Ascending aorta (tissue), 2 donors: ENCODE results near the gene ITSN1. TPM values are rescaled to one million over a fixed set of nuclear protein-coding genes. Genes with fewer than 3 reads are reported as not detected.

Experiments
- DNase-seq, 2 donors: peaks; one replicate each; pipeline ENCODE4 v3.0.0-alpha.2; 2019; ENCODE audit warnings: low spot score in 2 of 2
- H3K27ac ChIP-seq, 2 donors: fragments of 200-600 bp; sonication (generic); one replicate each; pipeline ENCODE4 v1.5.1; 2016 to 2017; ENCODE audit warnings: mild to moderate bottlenecking in 1 of 2
- H3K27me3 ChIP-seq: fragments of 200-600 bp; sonication (generic); one replicate; pipeline ENCODE4 v1.5.1; 2017
- H3K36me3 ChIP-seq, 2 donors: fragments of 200-600 bp; sonication (generic); one replicate each; pipeline ENCODE4 v1.5.1; 2016
- H3K4me1 ChIP-seq, 2 donors: fragments of 200-600 bp; sonication (generic); one replicate each; pipeline ENCODE4 v1.5.1; 2016 to 2017; ENCODE audit warnings: mild to moderate bottlenecking in 1 of 2
- H3K4me3 ChIP-seq, 2 donors: fragments of 200-600 bp; sonication (generic); one replicate each; pipeline ENCODE4 v1.5.1; 2016 to 2017; ENCODE audit warnings: mild to moderate bottlenecking in 1 of 2
- H3K9me3 ChIP-seq, 2 donors: fragments of 200-600 bp; sonication (generic); one replicate each; pipeline ENCODE4 v1.5.1; 2016
- CTCF ChIP-seq, 3 experiments: fragments of 200-600 bp in 2 of 3; fragments of 450-650 bp in 1 of 3; sonication (generic) in 2 of 3; IDR thresholded peaks; one replicate each; pipeline ENCODE4 v1.5.1; 2016 to 2019; ENCODE audit warnings: antibody characterized with exemption in 3 of 3, mild to moderate bottlenecking in 1 of 3, moderate library complexity in 1 of 3
- intact Hi-C: fragments of 100-400 bp; cut with DNase I; formaldehyde crosslinking; loops from one replicate; pipeline ENCODE4 v1.15.1; 2023
- total RNA-seq: library from RNA; depleted of rRNA; stranded (reverse); fragments of >200 nt; gene quantifications from one replicate; pipeline ENCODE4 v1.1.0, GENCODE V29; 2016

The ITSN1 gene
- total RNA-seq, 1 donor from 2014 or later: 95.0 TPM

GRCh38 chr21:33914188-33914587, 271.9 kb downstream of the ITSN1 start:
- no peak for TF ChIP-seq CTCF (IDR thresholded peaks at IDR 0.05)
- Histone ChIP-seq H3K27me3 (no peaks in the 10 kb centered on the region), H3K27ac (no peak overlapping the region), H3K4me1 (peaks cover 0 to 18% of the 10 kb centered on the region in 2 donors), H3K36me3 (peaks cover 20 to 31% of the 10 kb centered on the region in 2 donors), H3K9me3 (no peaks in the 10 kb centered on the region), H3K4me3 (peak overlapping the region in 1 of 2 donors; percentile 78)
- DNase-seq: no peak
- intact Hi-C loops: loop anchor here (10.0 kb wide), 1 partner anchor 701 kb away; the partner anchor contains the start of gene RCAN1

- H3K9me3 ChIP-seq: no peaks in the 10 kb centered on the region
- H3K4me3 ChIP-seq: peak within 1 kb of the TSS; percentile 71 to 78
- H3K27ac ChIP-seq: peak within 1 kb of the TSS; percentile 66 to 79
- intact Hi-C loops: loop anchor here (10.0 kb wide), 1 partner anchor 699 kb away; the partner anchor contains the start of gene RCAN1
- H3K4me1 ChIP-seq: peaks cover 0 to 18% of the 10 kb centered on the region in 2 donors
- no peaks in the 10 kb centered on the region for H3K27me3 ChIP-seq
- H3K36me3 ChIP-seq: peaks cover 9 to 20% of the 10 kb centered on the region in 2 donors
- peak; percentile 90 to 99 for DNase-seq
- no peak for TF ChIP-seq CTCF (IDR thresholded peaks at IDR 0.05)
Measured at GRCh38 chr21:33915368-33916199, 273.3 kb downstream of the ITSN1 start, which contains the start of gene ATP5PO. TSS of gene ATP5PO (minus strand) at chr21:33915804. CDS start at chr21:33915763, 41 bp downstream.

GRCh38 chr21:33916200-33916567, 273.9 kb downstream of the ITSN1 start:
- Histone ChIP-seq H3K9me3 (no peaks in the 10 kb centered on the region), H3K4me1 (peaks cover 0 to 18% of the 10 kb centered on the region in 2 donors), H3K27me3 (no peaks in the 10 kb centered on the region), H3K27ac (peak overlapping the region; percentile 65 to 79), H3K4me3 (peak overlapping the region; percentile 71 to 78), H3K36me3 (peaks cover 6 to 14% of the 10 kb centered on the region in 2 donors)
- DNase-seq: no peak
- TF ChIP-seq CTCF (IDR thresholded peaks at IDR 0.05): no peak
- intact Hi-C loops: loop anchor here (10.0 kb wide), 1 partner anchor 699 kb away; the partner anchor contains the start of gene RCAN1

GRCh38 chr21:33917421-33917820, 275.1 kb downstream of the ITSN1 start:
- Histone ChIP-seq H3K9me3 (no peaks in the 10 kb centered on the region), H3K36me3 (peaks cover 0 to 5% of the 10 kb centered on the region in 2 donors), H3K4me1 (peaks cover 0 to 18% of the 10 kb centered on the region in 2 donors), H3K27ac (no peak overlapping the region), H3K4me3 (no peak overlapping the region), H3K27me3 (no peaks in the 10 kb centered on the region)
- no peak for DNase-seq
- intact Hi-C loops: loop anchor here (10.0 kb wide), 1 partner anchor 697 kb away; the partner anchor contains the start of gene RCAN1
- no peak for TF ChIP-seq CTCF (IDR thresholded peaks at IDR 0.05)

- peak in 1 of 2 donors; percentile 91 for DNase-seq
- peak overlapping the region in 1 of 2 donors; percentile 37 for H3K4me3 ChIP-seq
- H3K36me3 ChIP-seq: no peaks in the 10 kb centered on the region
- intact Hi-C loops: loop anchor here (1.0 to 10.0 kb wide), 3 partner anchors 201 to 427 kb away; no protein-coding TSS in a partner anchor
- H3K9me3 ChIP-seq: no peaks in the 10 kb centered on the region
- no peaks in the 10 kb centered on the region for H3K27me3 ChIP-seq
- TF ChIP-seq CTCF (IDR thresholded peaks at IDR 0.05): peak; percentile 87 to 93 (median 90)
- peak overlapping the region; percentile 51 to 62 for H3K27ac ChIP-seq
- H3K4me1 ChIP-seq: peaks cover 0 to 7% of the 10 kb centered on the region in 2 donors
Measured at GRCh38 chr21:33924079-33924765, 281.9 kb downstream of the ITSN1 start.
